Type B pancreatic cell (in vitro differentiated cells): ENCODE measurements around the gene NOM1. TPM values are rescaled to one million over a fixed set of nuclear protein-coding genes. Genes with fewer than 3 reads are reported as not detected.

ENCODE experiments used
- DNase-seq: peaks from one replicate; pipeline ENCODE4 v3.0.0; 2021; ENCODE audit warnings: mixed read lengths; ENCODE audit not compliant: unreplicated experiment; ENCODE audit errors: extremely low spot score
- H3K27ac Mint-ChIP-seq: 2 replicates; pipeline ENCODE4 v1.8.0; 2021; ENCODE audit warnings: mild to moderate bottlenecking, mixed read lengths
- H3K27me3 Mint-ChIP-seq: 2 replicates; pipeline ENCODE4 v1.8.0; 2021; ENCODE audit warnings: mixed read lengths
- H3K36me3 Mint-ChIP-seq: 2 replicates; pipeline ENCODE4 v1.8.0; 2021; ENCODE audit warnings: mixed read lengths
- H3K4me1 Mint-ChIP-seq: one replicate; pipeline ENCODE4 v1.8.0; 2021; ENCODE audit warnings: mixed read lengths; ENCODE audit not compliant: unreplicated experiment
- H3K4me3 Mint-ChIP-seq: 2 replicates; pipeline ENCODE4 v1.8.0; 2021; ENCODE audit warnings: mild to moderate bottlenecking, mixed read lengths
- H3K9me3 Mint-ChIP-seq: 2 replicates; pipeline ENCODE4 v1.8.0; 2021; ENCODE audit warnings: mixed read lengths
- total RNA-seq: library from RNA; stranded (reverse); gene quantifications from 2 replicates; pipeline ENCODE4 v1.2.1, GENCODE V29; 2021; ENCODE audit warnings: low replicate concordance
- TF ChIP-seq, protein P1 (sequence below): fragments of 200-600 bp; sonication (generic); conservative IDR thresholded peaks from 2 replicates; pipeline ENCODE4 v1.5.0; 2021; ENCODE audit warnings: antibody characterized with exemption, mild to moderate bottlenecking

The NOM1 gene
- total RNA-seq, 1 donor from 2014 or later = 26.9 TPM

DNA sequence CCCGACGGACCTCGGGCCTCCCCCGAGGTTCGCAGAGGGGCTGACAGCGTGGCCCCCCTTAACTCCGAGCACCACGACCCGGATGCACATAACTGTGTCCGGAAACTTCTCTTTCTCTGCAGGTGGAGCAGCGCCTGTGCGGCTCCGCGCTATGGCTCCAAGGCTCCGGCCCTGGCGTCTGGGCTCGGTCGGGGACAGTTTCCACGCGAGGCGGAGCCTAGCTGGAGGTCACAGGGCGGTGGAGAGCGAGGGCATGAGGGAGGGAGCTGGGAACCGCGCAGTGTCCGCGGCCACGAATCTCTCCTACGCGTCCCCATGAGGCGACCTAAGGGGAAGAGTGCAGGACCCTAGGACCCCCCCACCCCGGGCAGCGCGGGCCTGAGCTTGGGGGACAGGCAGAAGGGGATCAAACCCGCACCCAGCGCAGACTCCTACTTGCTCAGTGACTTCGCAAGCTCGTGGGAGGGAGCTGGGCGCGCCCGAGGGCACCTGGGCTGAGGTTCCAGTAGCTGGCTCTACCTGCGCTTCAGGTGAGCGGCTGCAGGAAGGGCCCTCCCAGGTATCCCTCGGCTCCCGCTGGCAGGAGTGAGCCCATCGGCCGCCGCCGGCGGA, 69.6 kb downstream of the NOM1 start:
- TF ChIP-seq, protein P1, sequence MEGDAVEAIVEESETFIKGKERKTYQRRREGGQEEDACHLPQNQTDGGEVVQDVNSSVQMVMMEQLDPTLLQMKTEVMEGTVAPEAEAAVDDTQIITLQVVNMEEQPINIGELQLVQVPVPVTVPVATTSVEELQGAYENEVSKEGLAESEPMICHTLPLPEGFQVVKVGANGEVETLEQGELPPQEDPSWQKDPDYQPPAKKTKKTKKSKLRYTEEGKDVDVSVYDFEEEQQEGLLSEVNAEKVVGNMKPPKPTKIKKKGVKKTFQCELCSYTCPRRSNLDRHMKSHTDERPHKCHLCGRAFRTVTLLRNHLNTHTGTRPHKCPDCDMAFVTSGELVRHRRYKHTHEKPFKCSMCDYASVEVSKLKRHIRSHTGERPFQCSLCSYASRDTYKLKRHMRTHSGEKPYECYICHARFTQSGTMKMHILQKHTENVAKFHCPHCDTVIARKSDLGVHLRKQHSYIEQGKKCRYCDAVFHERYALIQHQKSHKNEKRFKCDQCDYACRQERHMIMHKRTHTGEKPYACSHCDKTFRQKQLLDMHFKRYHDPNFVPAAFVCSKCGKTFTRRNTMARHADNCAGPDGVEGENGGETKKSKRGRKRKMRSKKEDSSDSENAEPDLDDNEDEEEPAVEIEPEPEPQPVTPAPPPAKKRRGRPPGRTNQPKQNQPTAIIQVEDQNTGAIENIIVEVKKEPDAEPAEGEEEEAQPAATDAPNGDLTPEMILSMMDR = no peak
- peak; percentile 70 for DNase-seq
- H3K36me3 Mint-ChIP-seq = no peaks in the 10 kb centered on the region
- peaks cover 83% of the 10 kb centered on the region for H3K27me3 Mint-ChIP-seq
- H3K4me3 Mint-ChIP-seq = peak overlapping the region; percentile 79
- no peak overlapping the region for H3K27ac Mint-ChIP-seq
- H3K9me3 Mint-ChIP-seq = no peaks in the 10 kb centered on the region
- H3K4me1 Mint-ChIP-seq = peaks cover 6% of the 10 kb centered on the region

DNA sequence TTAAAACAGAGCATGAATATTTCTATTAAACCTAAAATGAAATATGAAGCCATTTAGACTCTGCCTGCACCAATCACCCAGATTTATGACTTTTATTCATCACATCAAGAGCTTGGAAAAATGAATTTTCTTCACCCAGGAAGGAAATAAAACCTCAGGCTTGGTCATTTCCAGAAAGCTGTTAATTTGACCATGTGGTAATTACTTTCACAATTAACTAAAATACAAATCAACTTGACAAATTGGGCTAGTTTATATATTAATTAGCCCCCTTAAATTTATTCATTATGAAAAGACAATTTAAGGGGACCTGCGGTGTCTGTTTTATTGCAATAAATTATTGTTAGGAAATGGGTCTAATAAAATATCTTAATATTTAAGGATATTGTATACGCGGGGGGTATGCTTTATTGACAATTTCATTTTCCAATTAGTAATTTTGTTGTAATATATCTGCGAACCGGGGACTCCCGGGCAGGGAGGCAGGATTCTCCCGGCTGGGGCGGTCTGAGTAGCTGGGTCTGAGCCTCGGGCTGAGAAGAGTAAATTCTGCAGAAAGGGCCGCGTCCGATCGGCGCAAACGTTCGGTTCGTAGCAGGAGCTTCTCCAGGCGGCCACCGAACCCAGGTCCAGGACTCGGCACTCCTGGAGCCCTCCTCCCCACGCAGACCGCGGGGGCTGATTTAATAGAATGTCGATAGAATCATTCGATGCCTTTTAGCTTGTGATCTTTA, 70.4 kb downstream of the NOM1 start:
- H3K9me3 Mint-ChIP-seq = no peaks in the 10 kb centered on the region
- peak overlapping the region; percentile 39 for H3K4me3 Mint-ChIP-seq
- TF ChIP-seq, protein P1 = no peak
- H3K27me3 Mint-ChIP-seq = peaks cover 83% of the 10 kb centered on the region
- H3K36me3 Mint-ChIP-seq = no peaks in the 10 kb centered on the region
- H3K27ac Mint-ChIP-seq = no peak overlapping the region
- H3K4me1 Mint-ChIP-seq = peaks cover 6% of the 10 kb centered on the region
- no peak for DNase-seq

DNA sequence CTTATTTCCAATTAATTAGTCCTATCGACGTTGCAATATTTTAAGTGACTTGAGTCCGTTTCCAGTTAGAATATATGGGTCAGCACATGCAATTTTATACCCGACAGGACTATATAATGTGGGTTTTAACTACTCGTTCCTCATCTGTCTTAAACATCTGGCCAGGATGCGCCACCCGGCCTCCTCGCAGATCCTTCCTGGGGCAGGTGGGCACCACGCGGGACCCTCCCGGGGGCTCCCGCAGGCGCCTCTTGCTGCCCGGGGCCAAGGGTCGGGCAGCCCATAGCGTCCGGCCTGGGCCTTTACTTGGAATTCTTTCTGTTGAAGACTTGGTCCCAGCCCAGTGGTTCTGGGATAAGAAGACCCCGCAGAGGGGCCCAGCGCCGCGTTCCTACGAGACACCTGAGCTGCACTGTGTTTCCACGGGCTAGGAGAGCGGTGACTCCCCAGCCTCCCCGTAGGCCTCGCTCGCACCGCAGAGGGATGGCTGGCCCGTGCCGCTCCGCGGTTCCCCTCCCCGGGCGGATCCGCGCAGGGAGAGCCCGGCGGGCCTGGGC, 71.1 kb downstream of the NOM1 start:
- Mint-ChIP-seq H3K9me3 (no peaks in the 10 kb centered on the region), H3K36me3 (no peaks in the 10 kb centered on the region), H3K4me1 (peaks cover 6% of the 10 kb centered on the region), H3K4me3 (peak overlapping the region; percentile 4), H3K27me3 (peaks cover 83% of the 10 kb centered on the region), H3K27ac (no peak overlapping the region)
- DNase-seq = no peak
- TF ChIP-seq, protein P1 = no peak

DNA sequence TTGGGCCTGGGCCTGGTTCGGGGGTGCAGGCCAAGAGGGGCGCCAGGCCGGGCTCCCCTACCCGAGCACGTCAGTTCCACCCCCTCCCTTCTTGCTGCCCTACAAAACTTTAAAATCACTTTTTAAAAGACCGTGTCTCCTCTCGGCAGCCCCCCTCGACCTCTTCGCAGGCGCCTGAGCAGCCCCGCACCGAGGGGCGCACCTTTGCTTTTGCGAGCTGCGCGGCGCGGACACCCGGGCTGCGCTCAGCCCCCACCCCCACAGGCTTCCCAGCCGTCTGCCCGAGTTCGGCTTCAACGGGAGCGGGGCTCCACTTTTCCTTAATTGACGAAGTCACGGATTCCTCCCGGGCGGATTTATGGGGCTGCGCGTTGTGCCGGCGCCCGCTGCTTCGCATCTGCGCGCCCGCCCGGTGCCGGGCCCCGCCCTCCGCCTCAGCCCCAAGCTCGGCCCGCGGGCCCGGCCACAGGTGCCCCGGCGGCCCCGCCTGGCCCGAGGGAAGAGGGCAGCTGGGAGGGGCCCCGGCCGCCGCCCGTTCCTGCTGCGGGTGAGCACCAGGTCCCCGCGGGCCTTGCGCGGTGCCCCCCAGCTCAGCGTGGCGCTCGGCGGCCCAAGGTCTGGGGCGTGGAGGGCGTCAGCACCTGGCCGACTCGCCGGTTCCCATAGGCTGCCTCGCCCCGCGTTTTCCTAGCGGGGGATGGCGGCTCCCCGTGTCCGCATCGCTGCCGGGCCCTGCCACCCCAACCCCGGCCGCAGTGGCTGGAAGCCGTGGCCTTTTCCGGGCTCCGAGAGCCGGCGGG, 71.8 kb downstream of the NOM1 start:
- no peaks in the 10 kb centered on the region for H3K9me3 Mint-ChIP-seq
- peaks cover 6% of the 10 kb centered on the region for H3K4me1 Mint-ChIP-seq
- H3K36me3 Mint-ChIP-seq = no peaks in the 10 kb centered on the region
- peaks cover 83% of the 10 kb centered on the region for H3K27me3 Mint-ChIP-seq
- no peak for DNase-seq
- H3K27ac Mint-ChIP-seq = no peak overlapping the region
- peak overlapping the region; percentile 45 for H3K4me3 Mint-ChIP-seq
- TF ChIP-seq, protein P1 = no peak

DNA sequence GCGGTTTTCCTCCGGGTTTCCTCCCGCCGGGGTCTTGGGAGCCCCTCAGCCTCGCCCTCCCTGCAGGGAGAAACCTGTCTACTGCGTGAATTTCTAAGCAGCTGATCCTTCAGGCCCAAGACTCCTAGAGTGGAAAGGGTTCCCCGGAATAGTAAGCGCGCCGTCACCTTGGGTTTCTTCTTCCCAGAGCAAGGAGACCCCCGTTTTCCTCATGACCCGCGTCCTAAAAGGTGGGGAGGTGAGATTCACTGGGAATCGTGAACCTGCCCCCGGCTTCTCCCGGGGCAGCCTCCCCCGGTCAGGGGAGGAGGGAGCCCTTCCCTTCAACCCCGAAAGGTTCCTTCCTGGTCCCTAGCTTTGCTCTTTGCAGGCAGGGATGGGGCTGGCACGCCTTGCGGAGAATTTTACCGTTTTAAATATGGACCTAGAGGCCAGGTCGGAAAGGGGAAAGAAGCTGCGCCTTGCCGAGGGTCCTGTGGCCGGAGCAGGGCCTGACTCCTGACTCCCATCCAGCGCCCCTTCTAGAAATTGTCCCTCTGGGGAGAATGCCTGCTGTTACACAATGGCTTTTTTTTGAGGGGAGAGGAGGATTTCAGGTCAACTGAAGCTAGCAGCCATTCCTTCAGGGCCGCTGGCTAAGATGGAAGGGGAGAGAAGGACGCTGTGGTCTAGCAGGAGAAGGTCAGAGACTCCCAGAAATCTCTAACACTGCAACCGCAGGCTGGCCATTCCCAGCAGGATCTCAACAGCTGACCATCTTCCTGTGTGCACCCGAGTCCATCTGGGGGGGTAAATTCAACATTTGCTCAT, 72.6 kb downstream of the NOM1 start:
- TF ChIP-seq, protein P1 = no peak
- peaks cover 83% of the 10 kb centered on the region for H3K27me3 Mint-ChIP-seq
- no peak overlapping the region for H3K27ac Mint-ChIP-seq
- H3K4me3 Mint-ChIP-seq = peak overlapping the region; percentile 67
- H3K9me3 Mint-ChIP-seq = no peaks in the 10 kb centered on the region
- H3K4me1 Mint-ChIP-seq = peaks cover 6% of the 10 kb centered on the region
- DNase-seq = no peak
- no peaks in the 10 kb centered on the region for H3K36me3 Mint-ChIP-seq
